ENCODE measurements around the gene LYPLAL1. TPM values are rescaled to one million over a fixed set of nuclear protein-coding genes. Genes with fewer than 3 reads are reported as not detected.
"Not testable (repeated sequence)": the region's sequence is repeated elsewhere in the genome, so short reads cannot be mapped to it uniquely, and the experiment has no call there.

Gene LYPLAL1
- total and polyA plus RNA-seq, 11 donors: 19.6 to 126 (median 87.2) TPM

DNA sequence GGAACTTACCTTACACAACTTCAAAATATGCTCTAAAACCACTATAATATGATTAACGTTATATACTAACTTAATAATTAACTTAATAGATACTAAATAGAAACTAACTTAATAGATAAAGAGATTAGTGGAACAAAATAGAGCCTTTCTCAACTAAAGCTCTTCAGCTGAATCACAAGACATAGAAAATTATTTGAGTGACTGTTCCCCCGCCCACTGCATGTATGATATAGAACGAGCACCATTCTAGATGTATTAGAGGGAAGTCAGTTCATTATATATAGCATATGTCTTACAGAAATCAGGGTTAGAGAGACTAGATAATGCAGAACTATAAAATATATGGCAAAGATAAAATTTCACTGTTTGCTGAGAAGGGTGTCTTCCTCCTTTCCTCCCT lies 16.3 kb downstream of the LYPLAL1 start:
- Histone ChIP-seq H3K27me3 (no peaks in the 10 kb centered on the region), H3K27ac (peak overlapping the region in 8 of 12 donors; percentile 4 to 75 (median 56)), H3K4me1 (peaks cover 9 to 39% (median 27%) of the 10 kb centered on the region in 12 donors), H3K9me3 (peaks cover 0 to 18% (median 0%) of the 10 kb centered on the region in 12 donors), H3K36me3 (peaks cover 0 to 20% (median 4%) of the 10 kb centered on the region in 9 donors), H3K4me3 (no peak overlapping the region)
- WGBS, 4 donors: 91 to 94% (median 91%) methylated on average over 3 of the region's 3 CpGs
- no peak for TF ChIP-seq POLR2A (IDR thresholded peaks at IDR 0.05)
- TF ChIP-seq, protein P1, sequence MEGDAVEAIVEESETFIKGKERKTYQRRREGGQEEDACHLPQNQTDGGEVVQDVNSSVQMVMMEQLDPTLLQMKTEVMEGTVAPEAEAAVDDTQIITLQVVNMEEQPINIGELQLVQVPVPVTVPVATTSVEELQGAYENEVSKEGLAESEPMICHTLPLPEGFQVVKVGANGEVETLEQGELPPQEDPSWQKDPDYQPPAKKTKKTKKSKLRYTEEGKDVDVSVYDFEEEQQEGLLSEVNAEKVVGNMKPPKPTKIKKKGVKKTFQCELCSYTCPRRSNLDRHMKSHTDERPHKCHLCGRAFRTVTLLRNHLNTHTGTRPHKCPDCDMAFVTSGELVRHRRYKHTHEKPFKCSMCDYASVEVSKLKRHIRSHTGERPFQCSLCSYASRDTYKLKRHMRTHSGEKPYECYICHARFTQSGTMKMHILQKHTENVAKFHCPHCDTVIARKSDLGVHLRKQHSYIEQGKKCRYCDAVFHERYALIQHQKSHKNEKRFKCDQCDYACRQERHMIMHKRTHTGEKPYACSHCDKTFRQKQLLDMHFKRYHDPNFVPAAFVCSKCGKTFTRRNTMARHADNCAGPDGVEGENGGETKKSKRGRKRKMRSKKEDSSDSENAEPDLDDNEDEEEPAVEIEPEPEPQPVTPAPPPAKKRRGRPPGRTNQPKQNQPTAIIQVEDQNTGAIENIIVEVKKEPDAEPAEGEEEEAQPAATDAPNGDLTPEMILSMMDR (IDR thresholded peaks at IDR 0.05): no peak
- intact Hi-C loops (cut with DNase I): no loop called here
- DNase-seq: no peak
- no peak for ATAC-seq

DNA sequence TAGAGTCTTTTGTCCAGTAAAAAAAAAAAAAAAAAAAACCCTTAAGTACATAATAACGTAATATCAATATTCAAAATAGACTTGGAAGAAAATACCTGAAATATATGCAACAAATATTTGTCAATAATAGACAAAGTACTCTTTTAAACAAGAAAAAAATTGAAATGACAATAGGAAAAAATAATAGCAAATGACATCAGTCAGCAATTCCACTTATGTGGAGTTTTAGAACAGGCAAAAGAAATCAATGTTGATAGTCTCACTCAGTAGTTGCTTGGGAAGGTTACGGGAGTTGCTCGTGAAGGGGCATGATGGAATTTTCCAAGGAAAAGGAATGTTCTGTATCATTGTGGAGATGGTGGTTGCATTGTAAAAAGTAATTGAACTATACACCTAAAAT lies 16.9 kb downstream of the LYPLAL1 start:
- no peak for TF ChIP-seq POLR2A (IDR thresholded peaks at IDR 0.05)
- TF ChIP-seq, protein P1 (IDR thresholded peaks at IDR 0.05): no peak
- DNase-seq (no peak), ATAC-seq (no peak)
- Histone ChIP-seq H3K27me3 (no peaks in the 10 kb centered on the region), H3K36me3 (peaks cover 0 to 23% (median under 1%) of the 10 kb centered on the region in 9 donors), H3K27ac (no peak overlapping the region), H3K4me3 (no peak overlapping the region), H3K9me3 (peaks cover 0 to 11% (median 0%) of the 10 kb centered on the region in 12 donors), H3K4me1 (peaks cover 9 to 39% (median 27%) of the 10 kb centered on the region in 12 donors)
- intact Hi-C loops (cut with DNase I): no loop called here
- WGBS, 4 donors: 88 to 92% (median 91%) methylated on average over 3 of the region's 3 CpGs

DNA sequence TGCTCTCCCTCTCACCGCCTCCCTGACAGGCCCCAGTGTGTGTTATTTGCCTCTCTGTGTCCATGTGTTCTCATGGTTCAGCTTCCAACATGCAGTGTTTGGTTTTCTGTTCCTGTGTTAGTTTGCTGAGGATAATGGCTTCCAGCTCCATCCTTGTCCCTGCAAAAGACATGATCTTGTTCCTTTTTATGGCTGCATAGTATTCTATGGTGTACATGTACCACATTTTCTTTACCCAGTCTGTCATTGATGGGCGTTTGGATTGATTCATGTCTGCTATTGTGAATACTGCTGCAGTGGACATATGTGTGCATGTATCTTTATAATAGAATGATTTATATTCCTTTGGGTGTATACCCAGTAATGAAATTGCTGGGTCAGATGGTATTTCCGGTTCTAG lies 22.2 kb downstream of the LYPLAL1 start:
- peaks cover 0 to 62% (median 3%) of the 10 kb centered on the region in 9 donors for H3K36me3 ChIP-seq
- ATAC-seq; H3K4me3 ChIP-seq; H3K27ac ChIP-seq; H3K9me3 ChIP-seq; H3K4me1 ChIP-seq; intact Hi-C loops (cut with DNase I); DNase-seq; H3K27me3 ChIP-seq: not testable (repeated sequence)
- whole genome bisulfite sequencing, 4 donors: 93 to 98% (median 95%) methylated on average over 3 of the region's 3 CpGs

DNA sequence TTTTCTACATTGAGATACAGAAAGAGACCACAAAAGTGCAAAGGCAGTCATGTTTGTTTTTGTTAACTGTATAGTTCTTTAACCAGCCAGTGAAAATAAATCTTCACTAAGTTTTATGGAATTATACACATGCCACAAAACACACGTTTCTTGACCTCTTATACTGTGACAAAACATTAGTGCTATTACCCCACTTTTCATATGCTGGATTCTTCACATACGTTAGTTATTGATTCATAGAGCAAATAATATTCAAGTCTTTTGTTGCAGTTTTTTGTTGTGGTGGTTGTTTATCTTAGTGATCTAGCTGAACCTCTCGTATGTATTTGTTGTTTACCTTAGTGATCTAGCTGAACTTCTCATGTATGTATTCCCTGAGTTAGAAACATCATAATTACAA lies 28.0 kb downstream of the LYPLAL1 start:
- DNase-seq (no peak), ATAC-seq (no peak)
- peaks cover 0 to 3% (median 0%) of the 10 kb centered on the region in 12 donors for H3K9me3 ChIP-seq
- TF ChIP-seq, protein P1 (IDR thresholded peaks at IDR 0.05): no peak
- TF ChIP-seq POLR2A (IDR thresholded peaks at IDR 0.05): no peak
- H3K4me3 ChIP-seq: no peak overlapping the region
- H3K4me1 ChIP-seq: peaks cover 0 to 7% (median 0%) of the 10 kb centered on the region in 12 donors
- intact Hi-C loops (cut with DNase I): loop anchor here in 3 of 10 donors (10.0 kb wide), 6 partner anchors 183 to 867 kb away; no protein-coding TSS in a partner anchor
- H3K27me3 ChIP-seq: no peaks in the 10 kb centered on the region
- 88 to 97% (median 95%) methylated on average over 3 of the region's 3 CpGs for WGBS, 4 donors
- no peak overlapping the region for H3K27ac ChIP-seq
- peaks cover 0 to 28% (median 3%) of the 10 kb centered on the region in 9 donors for H3K36me3 ChIP-seq

DNA sequence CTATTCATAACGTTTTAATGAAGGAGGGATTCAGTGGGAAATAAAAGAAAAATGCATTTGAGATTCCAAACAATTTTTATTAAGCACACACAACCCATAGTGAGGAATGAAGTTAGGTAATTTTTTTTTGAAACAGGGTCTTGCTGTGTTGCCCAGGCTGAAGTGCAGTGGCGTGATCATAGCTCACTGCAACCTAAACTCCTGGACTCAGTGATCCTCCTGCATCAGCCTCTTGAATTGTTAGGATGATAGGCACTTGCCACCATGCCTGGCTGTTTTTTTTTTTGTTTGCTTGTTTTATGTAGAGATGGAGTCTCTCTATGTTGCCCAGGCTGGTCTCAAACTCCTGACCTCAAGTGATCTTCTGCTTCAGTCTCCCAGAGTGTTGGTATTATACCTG lies 28.9 kb downstream of the LYPLAL1 start:
- H3K4me1 ChIP-seq: peaks cover 0 to 7% (median 0%) of the 10 kb centered on the region in 12 donors
- H3K9me3 ChIP-seq: no peaks in the 10 kb centered on the region
- intact Hi-C loops (cut with DNase I): loop anchor here in 3 of 10 donors (10.0 kb wide), 6 partner anchors 182 to 868 kb away; no protein-coding TSS in a partner anchor
- H3K4me3 ChIP-seq: no peak overlapping the region
- no peak for TF ChIP-seq POLR2A (IDR thresholded peaks at IDR 0.05)
- TF ChIP-seq, protein P1 (IDR thresholded peaks at IDR 0.05): no peak
- peaks cover 0 to 18% (median 1%) of the 10 kb centered on the region in 9 donors for H3K36me3 ChIP-seq
- 83 to 87% (median 85%) methylated on average over 2 of the region's 2 CpGs for WGBS, 4 donors
- H3K27me3 ChIP-seq: no peaks in the 10 kb centered on the region
- ATAC-seq (no peak), DNase-seq (no peak)
- H3K27ac ChIP-seq: no peak overlapping the region

Measured in heart left ventricle (tissue), 16 donors.